Activated naive CD4-positive, alpha-beta T cell treated with anti-CD3 and anti-CD28 coated beads, Interleukin-2, amount 50 U/mL, for 24 hours (primary cell): ENCODE measurements around the gene FOXA1.

ENCODE experiments used
- H3K27ac Mint-ChIP-seq: one replicate; pipeline ENCODE4 v1.8.0; 2021; ENCODE audit warnings: mild to moderate bottlenecking, mixed read lengths
- H3K27me3 Mint-ChIP-seq: one replicate; pipeline ENCODE4 v1.8.0; 2021; ENCODE audit warnings: mixed read lengths
- H3K36me3 Mint-ChIP-seq: one replicate; pipeline ENCODE4 v1.8.0; 2021; ENCODE audit warnings: mixed read lengths
- H3K4me1 Mint-ChIP-seq: one replicate; pipeline ENCODE4 v1.8.0; 2021; ENCODE audit warnings: mixed read lengths
- H3K4me3 Mint-ChIP-seq: one replicate; pipeline ENCODE4 v1.8.0; 2021; ENCODE audit warnings: mild to moderate bottlenecking, mixed read lengths
- H3K9me3 Mint-ChIP-seq: one replicate; pipeline ENCODE4 v1.8.0; 2021; ENCODE audit warnings: mixed read lengths

Gene FOXA1

GRCh38 chr14:37587131-37587803 lies 7.8 kb downstream of the FOXA1 start:
- no peaks in the 10 kb centered on the region for H3K4me1 Mint-ChIP-seq

GRCh38 chr14:37586797-37587130 lies 8.3 kb downstream of the FOXA1 start:
- Mint-ChIP-seq H3K27me3 (peaks cover 51% of the 10 kb centered on the region), H3K4me3 (no peak overlapping the region), H3K27ac (no peak overlapping the region), H3K36me3 (peaks cover 6% of the 10 kb centered on the region), H3K9me3 (peaks cover 8% of the 10 kb centered on the region), H3K4me1 (no peaks in the 10 kb centered on the region)

More at GRCh38 chr14:37587131-37587803, 7.8 kb downstream of the FOXA1 start:
- Mint-ChIP-seq H3K4me3 (no peak overlapping the region), H3K27ac (peak overlapping the region; percentile 4), H3K9me3 (peaks cover 8% of the 10 kb centered on the region), H3K36me3 (peaks cover 6% of the 10 kb centered on the region), H3K27me3 (peaks cover 54% of the 10 kb centered on the region)

- peaks cover 4% of the 10 kb centered on the region for H3K36me3 Mint-ChIP-seq
- peaks cover 5% of the 10 kb centered on the region for H3K9me3 Mint-ChIP-seq
- no peak overlapping the region for H3K4me3 Mint-ChIP-seq
- H3K27me3 Mint-ChIP-seq, result peaks cover 49% of the 10 kb centered on the region
- no peaks in the 10 kb centered on the region for H3K4me1 Mint-ChIP-seq
- no peak overlapping the region for H3K27ac Mint-ChIP-seq
Observed at GRCh38 chr14:37585971-37586796, 8.9 kb downstream of the FOXA1 start.

GRCh38 chr14:37585101-37585511 lies 9.9 kb downstream of the FOXA1 start:
- no peaks in the 10 kb centered on the region for H3K36me3 Mint-ChIP-seq
- H3K9me3 Mint-ChIP-seq, result no peaks in the 10 kb centered on the region
- H3K4me3 Mint-ChIP-seq, result no peak overlapping the region
- H3K27ac Mint-ChIP-seq, result no peak overlapping the region
- H3K4me1 Mint-ChIP-seq, result no peaks in the 10 kb centered on the region
- peaks cover 44% of the 10 kb centered on the region for H3K27me3 Mint-ChIP-seq

- Mint-ChIP-seq H3K27me3 (peaks cover 44% of the 10 kb centered on the region), H3K4me1 (no peaks in the 10 kb centered on the region), H3K9me3 (peaks cover 2% of the 10 kb centered on the region), H3K27ac (no peak overlapping the region), H3K4me3 (no peak overlapping the region), H3K36me3 (no peaks in the 10 kb centered on the region)
Observed at GRCh38 chr14:37584211-37585100, 10.6 kb downstream of the FOXA1 start.

GRCh38 chr14:37583358-37584210 lies 11.5 kb downstream of the FOXA1 start:
- H3K4me1 Mint-ChIP-seq, result no peaks in the 10 kb centered on the region
- H3K27me3 Mint-ChIP-seq, result peaks cover 38% of the 10 kb centered on the region
- no peak overlapping the region for H3K27ac Mint-ChIP-seq
- peaks cover 4% of the 10 kb centered on the region for H3K9me3 Mint-ChIP-seq
- H3K36me3 Mint-ChIP-seq, result no peaks in the 10 kb centered on the region
- H3K4me3 Mint-ChIP-seq, result no peak overlapping the region

- Mint-ChIP-seq H3K4me1 (no peaks in the 10 kb centered on the region), H3K36me3 (no peaks in the 10 kb centered on the region), H3K4me3 (no peak overlapping the region), H3K27ac (no peak overlapping the region), H3K9me3 (peaks cover 4% of the 10 kb centered on the region), H3K27me3 (peaks cover 15% of the 10 kb centered on the region)
Observed at GRCh38 chr14:37580146-37580545, 14.9 kb downstream of the FOXA1 start.

- Mint-ChIP-seq H3K9me3 (peaks cover 4% of the 10 kb centered on the region), H3K27ac (no peak overlapping the region), H3K4me1 (no peaks in the 10 kb centered on the region), H3K36me3 (no peaks in the 10 kb centered on the region), H3K27me3 (peaks cover 13% of the 10 kb centered on the region), H3K4me3 (no peak overlapping the region)
Observed at GRCh38 chr14:37579274-37579673, 15.8 kb downstream of the FOXA1 start.

GRCh38 chr14:37573356-37573755 lies 21.7 kb downstream of the FOXA1 start:
- H3K27me3 Mint-ChIP-seq, result peaks cover 6% of the 10 kb centered on the region
- no peaks in the 10 kb centered on the region for H3K4me1 Mint-ChIP-seq
- H3K9me3 Mint-ChIP-seq, result no peaks in the 10 kb centered on the region
- no peak overlapping the region for H3K4me3 Mint-ChIP-seq
- H3K36me3 Mint-ChIP-seq, result no peaks in the 10 kb centered on the region
- no peak overlapping the region for H3K27ac Mint-ChIP-seq

- Mint-ChIP-seq H3K4me1 (no peaks in the 10 kb centered on the region), H3K27ac (no peak overlapping the region), H3K36me3 (no peaks in the 10 kb centered on the region), H3K4me3 (no peak overlapping the region), H3K27me3 (peaks cover 6% of the 10 kb centered on the region), H3K9me3 (no peaks in the 10 kb centered on the region)
Observed at GRCh38 chr14:37571391-37571790, 23.7 kb downstream of the FOXA1 start.

- Mint-ChIP-seq H3K36me3 (no peaks in the 10 kb centered on the region), H3K4me1 (no peaks in the 10 kb centered on the region), H3K9me3 (no peaks in the 10 kb centered on the region), H3K27me3 (peaks cover 6% of the 10 kb centered on the region), H3K4me3 (no peak overlapping the region), H3K27ac (no peak overlapping the region)
Observed at GRCh38 chr14:37569729-37570128, 25.3 kb downstream of the FOXA1 start.

- no peaks in the 10 kb centered on the region for H3K4me1 Mint-ChIP-seq
- peaks cover 3% of the 10 kb centered on the region for H3K27me3 Mint-ChIP-seq
- H3K27ac Mint-ChIP-seq, result no peak overlapping the region
- no peaks in the 10 kb centered on the region for H3K36me3 Mint-ChIP-seq
- H3K4me3 Mint-ChIP-seq, result no peak overlapping the region
- peaks cover 5% of the 10 kb centered on the region for H3K9me3 Mint-ChIP-seq
Observed at GRCh38 chr14:37566811-37567371, 28.2 kb downstream of the FOXA1 start.

- Mint-ChIP-seq H3K4me1 (no peaks in the 10 kb centered on the region), H3K27ac (no peak overlapping the region), H3K4me3 (no peak overlapping the region), H3K36me3 (no peaks in the 10 kb centered on the region), H3K27me3 (peaks cover 3% of the 10 kb centered on the region), H3K9me3 (peaks cover 5% of the 10 kb centered on the region)
Observed at GRCh38 chr14:37565550-37565949, 29.5 kb downstream of the FOXA1 start.

- Mint-ChIP-seq H3K27ac (no peak overlapping the region), H3K4me3 (no peak overlapping the region), H3K36me3 (no peaks in the 10 kb centered on the region), H3K27me3 (no peaks in the 10 kb centered on the region), H3K4me1 (no peaks in the 10 kb centered on the region), H3K9me3 (peaks cover 5% of the 10 kb centered on the region)
Observed at GRCh38 chr14:37563189-37563588, 31.9 kb downstream of the FOXA1 start.

GRCh38 chr14:37559386-37559785 lies 35.7 kb downstream of the FOXA1 start:
- no peak overlapping the region for H3K4me3 Mint-ChIP-seq
- peaks cover 3% of the 10 kb centered on the region for H3K36me3 Mint-ChIP-seq
- no peaks in the 10 kb centered on the region for H3K4me1 Mint-ChIP-seq
- peaks cover 13% of the 10 kb centered on the region for H3K9me3 Mint-ChIP-seq
- H3K27me3 Mint-ChIP-seq, result no peaks in the 10 kb centered on the region
- no peak overlapping the region for H3K27ac Mint-ChIP-seq
